HG03103 (cell line): ENCODE measurements around the gene R3HDM2.
"Not testable (repeated sequence)": the region's sequence is repeated elsewhere in the genome, so short reads cannot be mapped to it uniquely, and the experiment has no call there.

Experiments used
- ATAC-seq: cut with Tn5 transposase; IDR thresholded peaks from one replicate; pipeline ENCODE4 v1.9.1; 2021; ENCODE audit warnings: low read depth; ENCODE audit not compliant: unreplicated experiment

Gene R3HDM2

GRCh38 chr12:57385586-57385985 lies 45.3 kb downstream of the R3HDM2 start:
- ATAC-seq = no peak

- no peak for ATAC-seq
Measured at GRCh38 chr12:57384478-57384877, 46.4 kb downstream of the R3HDM2 start.

- no peak for ATAC-seq
Measured at GRCh38 chr12:57381693-57382220, 49.1 kb downstream of the R3HDM2 start.

GRCh38 chr12:57380300-57380699 lies 50.5 kb downstream of the R3HDM2 start:
- ATAC-seq = no peak

- ATAC-seq = no peak
Measured at GRCh38 chr12:57377103-57377840, 53.6 kb downstream of the R3HDM2 start.

GRCh38 chr12:57372233-57372632 lies 58.6 kb downstream of the R3HDM2 start:
- no peak for ATAC-seq

GRCh38 chr12:57370696-57371095 lies 60.1 kb downstream of the R3HDM2 start:
- ATAC-seq = no peak

GRCh38 chr12:57370072-57370471 lies 60.8 kb downstream of the R3HDM2 start:
- ATAC-seq = no peak

GRCh38 chr12:57369202-57369601 lies 61.6 kb downstream of the R3HDM2 start:
- no peak for ATAC-seq

- no peak for ATAC-seq
Measured at GRCh38 chr12:57368349-57369095, 62.3 kb downstream of the R3HDM2 start.

- ATAC-seq = no peak
Measured at GRCh38 chr12:57367121-57367520, 63.7 kb downstream of the R3HDM2 start.

- ATAC-seq = no peak
Measured at GRCh38 chr12:57366315-57366714, 64.5 kb downstream of the R3HDM2 start.

- not testable (repeated sequence) for ATAC-seq
Measured at GRCh38 chr12:57364156-57364555, 66.7 kb downstream of the R3HDM2 start.

GRCh38 chr12:57360468-57360867 lies 70.4 kb downstream of the R3HDM2 start:
- no peak for ATAC-seq

GRCh38 chr12:57358646-57359045 lies 72.2 kb downstream of the R3HDM2 start:
- no peak for ATAC-seq

GRCh38 chr12:57355734-57356133 lies 75.1 kb downstream of the R3HDM2 start:
- ATAC-seq = no peak

- no peak for ATAC-seq
Measured at GRCh38 chr12:57352166-57352565, 78.7 kb downstream of the R3HDM2 start.

GRCh38 chr12:57347284-57347683 lies 83.6 kb downstream of the R3HDM2 start:
- no peak for ATAC-seq

GRCh38 chr12:57343703-57344378 lies 87.0 kb downstream of the R3HDM2 start:
- no peak for ATAC-seq

- ATAC-seq = no peak
Measured at GRCh38 chr12:57342207-57342691, 88.6 kb downstream of the R3HDM2 start.
